Left colon (tissue), 2 donors: ENCODE results near the gene PFKFB2. TPM values are rescaled to one million over a fixed set of nuclear protein-coding genes. Genes with fewer than 3 reads are reported as not detected.
"Not testable (repeated sequence)": the region's sequence is repeated elsewhere in the genome, so short reads cannot be mapped to it uniquely, and the experiment has no call there.

Source experiments
- ATAC-seq: fragments of 200-7000 bp; cut with Tn5 transposase; one replicate; pipeline ENCODE4 v1.9.1; 2020; ENCODE audit warnings: mild to moderate bottlenecking, moderate library complexity
- DNase-seq, 2 donors: peaks; one replicate each; pipeline ENCODE4 v3.0.0-alpha.2; 2020
- intact Hi-C, 2 donors: fragments of 100-400 bp; cut with DNase I in 1 of 2; cut with micrococcal nuclease in 1 of 2; formaldehyde crosslinking; loops; one replicate each; pipeline versions ENCODE4 v1.11.2 to v1.14.0; 2022; cut with DNase I, micrococcal nuclease
- total RNA-seq, 2 donors: library from RNA; stranded (reverse); fragmentation: NEBNext Ultra II Directional; extraction: Animal tissue kit (Norgen Biotek cat#: 25700); gene quantifications; one replicate each; pipeline ENCODE4 v1.2.1, GENCODE V29; 2021
- donor health status: DM: no; HTN: no; CAD: no.
- donor health status: DM: yes; HTN: yes; CAD: no.

The PFKFB2 gene
- total RNA-seq, 2 donors from 2014 or later = 104 to 117 TPM

GRCh38 chr1:207033302-207033701, 19.8 kb upstream of the PFKFB2 start:
- DNase-seq (no peak), ATAC-seq (no peak)
- intact Hi-C loops = no loop called here

- DNase-seq = no peak
- intact Hi-C loops = no loop called here
- peak; percentile 2 for ATAC-seq
Measured at GRCh38 chr1:207034208-207034607, 18.9 kb upstream of the PFKFB2 start.

GRCh38 chr1:207034998-207035397, 18.1 kb upstream of the PFKFB2 start:
- intact Hi-C loops = no loop called here
- ATAC-seq (peak; percentile 32), DNase-seq (no peak)

- no peak for ATAC-seq
- intact Hi-C loops = no loop called here
- no peak for DNase-seq
Measured at GRCh38 chr1:207035877-207036551, 17.1 kb upstream of the PFKFB2 start.

GRCh38 chr1:207036865-207037264, 16.2 kb upstream of the PFKFB2 start:
- DNase-seq (no peak), ATAC-seq (no peak)
- intact Hi-C loops = no loop called here

GRCh38 chr1:207039380-207040180, 13.5 kb upstream of the PFKFB2 start:
- no peak for ATAC-seq
- intact Hi-C loops = no loop called here
- DNase-seq = no peak

GRCh38 chr1:207040181-207040533, 12.9 kb upstream of the PFKFB2 start:
- intact Hi-C loops = no loop called here
- ATAC-seq (no peak), DNase-seq (no peak)

GRCh38 chr1:207041397-207041796, 11.7 kb upstream of the PFKFB2 start:
- ATAC-seq, DNase-seq, intact Hi-C loops: not testable (repeated sequence)

GRCh38 chr1:207045453-207045852, 7.6 kb upstream of the PFKFB2 start:
- intact Hi-C loops = no loop called here
- DNase-seq (no peak), ATAC-seq (no peak)

GRCh38 chr1:207047505-207047904, 5.6 kb upstream of the PFKFB2 start:
- intact Hi-C loops = no loop called here
- ATAC-seq = no peak
- no peak for DNase-seq

- ATAC-seq = no peak
- intact Hi-C loops = no loop called here
Measured at GRCh38 chr1:207048041-207048440, 5.0 kb upstream of the PFKFB2 start.

GRCh38 chr1:207049054-207049453, 4.0 kb upstream of the PFKFB2 start:
- intact Hi-C loops = no loop called here

More at GRCh38 chr1:207048041-207048440, 5.0 kb upstream of the PFKFB2 start:
- no peak for DNase-seq

GRCh38 chr1:207049514-207049913, 3.6 kb upstream of the PFKFB2 start:
- intact Hi-C loops = no loop called here
- DNase-seq (no peak), ATAC-seq (no peak)

More at GRCh38 chr1:207049054-207049453, 4.0 kb upstream of the PFKFB2 start:
- DNase-seq = no peak
- ATAC-seq = no peak

GRCh38 chr1:207049974-207050391, 3.1 kb upstream of the PFKFB2 start:
- ATAC-seq = peak; percentile 36
- DNase-seq = peak in 1 of 2 donors; percentile 70
- intact Hi-C loops = no loop called here

- DNase-seq (peak; percentile 92 to 97), ATAC-seq (peak; percentile 58)
- intact Hi-C loops = no loop called here
Measured at GRCh38 chr1:207050480-207051190, 2.4 kb upstream of the PFKFB2 start.

GRCh38 chr1:207051191-207051943, 1.7 kb upstream of the PFKFB2 start, which contains the start of gene YOD1:
TSS of gene YOD1 (minus strand) at chr1:207051208. CDS start at chr1:207051030, 178 bp downstream.
- no peak for DNase-seq
- intact Hi-C loops = no loop called here
- peak; percentile 4 for ATAC-seq

- DNase-seq (no peak), ATAC-seq (no peak)
- intact Hi-C loops = no loop called here
Measured at GRCh38 chr1:207054491-207054890, 1.4 kb downstream of the PFKFB2 start.

- intact Hi-C loops = no loop called here
- DNase-seq = no peak
- no peak for ATAC-seq
Measured at GRCh38 chr1:207055386-207056001, 2.4 kb downstream of the PFKFB2 start.
